GM19035 (cell line): ENCODE measurements around the gene TNS1.

Experiments used
- ATAC-seq: cut with Tn5 transposase; IDR thresholded peaks from one replicate; pipeline ENCODE4 v1.9.1; 2021; ENCODE audit not compliant: unreplicated experiment

The TNS1 gene

DNA sequence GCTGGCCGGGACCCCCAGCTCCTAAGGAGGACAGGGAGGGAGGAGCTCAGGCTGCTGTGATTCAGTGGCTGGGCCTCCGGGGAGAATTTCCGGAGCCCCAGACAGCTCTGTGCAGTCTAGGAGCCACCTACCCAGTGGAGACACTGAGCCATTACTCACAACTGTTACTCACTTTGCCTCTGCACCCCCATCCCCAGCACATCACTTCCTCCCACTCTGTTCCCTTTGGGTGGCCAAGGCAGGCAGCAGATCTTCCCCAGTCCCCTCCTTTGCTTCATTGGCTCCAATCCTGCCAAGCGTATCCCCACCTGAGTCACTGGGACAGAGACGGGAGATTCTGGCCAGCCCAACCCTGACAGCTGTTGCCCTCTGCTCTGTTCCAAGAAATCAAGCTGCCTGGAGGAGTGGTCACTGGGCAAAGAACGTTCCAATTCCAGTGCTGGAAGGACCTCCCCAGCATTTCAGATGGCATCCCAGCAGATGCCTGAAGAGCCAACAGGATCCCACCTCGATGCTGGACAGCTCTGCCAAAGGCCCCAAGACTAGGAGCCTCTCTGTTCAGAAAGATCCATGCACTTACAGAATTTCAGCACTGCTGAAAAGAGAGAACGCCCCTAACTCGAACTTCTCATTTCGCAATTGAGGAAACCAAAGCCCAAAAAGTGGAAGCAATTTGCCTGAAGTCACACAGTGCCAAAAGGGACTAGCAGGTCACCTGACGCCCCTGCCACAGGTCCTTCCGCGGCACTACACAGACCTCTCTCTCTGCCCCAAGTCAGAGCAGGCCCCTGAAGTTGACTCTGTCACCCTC, 68.3 kb downstream of the TNS1 start:
- ATAC-seq: no peak

DNA sequence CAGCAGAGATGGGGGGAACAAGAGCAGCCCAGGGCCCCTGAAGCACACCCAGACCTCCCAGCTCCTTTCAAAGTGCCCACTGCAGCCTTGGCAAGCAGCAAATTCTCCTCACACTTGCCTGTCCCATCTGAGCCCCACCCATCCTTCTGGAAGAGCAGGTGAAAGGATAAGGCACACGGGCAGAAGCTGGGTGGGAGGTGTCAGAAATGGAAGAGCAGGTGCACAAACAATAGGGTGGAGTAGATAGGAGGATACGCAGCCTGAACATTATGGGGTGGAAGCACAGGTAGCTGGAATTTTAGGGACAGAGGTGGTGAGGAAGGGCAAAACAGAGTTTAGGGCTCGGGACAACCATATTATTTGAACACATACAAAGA, 69.2 kb downstream of the TNS1 start:
- no peak for ATAC-seq

DNA sequence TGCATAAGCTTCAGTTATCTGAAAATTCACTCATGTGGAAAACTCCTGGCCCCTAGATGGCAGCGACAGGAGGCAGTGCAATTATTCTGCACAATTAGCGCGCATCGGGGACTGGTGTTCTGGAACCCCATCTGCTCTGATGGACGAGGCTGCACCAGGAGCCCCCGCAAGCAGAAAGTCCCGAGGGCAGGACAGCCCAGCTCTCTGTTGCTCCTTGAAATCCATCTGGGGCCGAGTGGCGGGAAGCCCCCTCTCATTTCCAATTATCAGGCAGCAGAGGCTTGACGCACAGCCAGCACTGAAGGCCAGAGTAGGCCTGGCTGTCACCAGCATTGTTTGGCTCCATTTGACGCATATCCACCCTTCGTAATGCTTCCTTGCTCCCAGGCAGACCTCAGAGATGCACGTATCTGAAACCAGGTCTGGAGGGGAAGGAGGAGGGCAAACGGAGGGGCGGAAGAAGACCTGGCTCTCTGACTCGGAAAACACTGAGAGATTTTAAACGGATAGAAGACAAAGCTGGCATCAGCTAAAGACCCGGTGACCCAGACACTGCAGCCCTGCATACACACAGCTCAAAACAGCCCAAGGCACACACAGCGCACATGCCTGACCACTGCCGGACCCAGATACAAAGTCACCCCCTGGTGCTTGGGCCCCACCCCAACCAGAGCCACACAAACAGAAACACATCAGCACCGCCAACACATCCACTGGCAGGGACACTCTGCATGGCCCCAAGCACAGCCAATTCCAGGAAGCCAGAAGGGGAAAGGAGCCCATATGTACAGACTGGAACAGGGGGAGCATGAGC, 69.8 kb downstream of the TNS1 start:
- ATAC-seq: no peak

DNA sequence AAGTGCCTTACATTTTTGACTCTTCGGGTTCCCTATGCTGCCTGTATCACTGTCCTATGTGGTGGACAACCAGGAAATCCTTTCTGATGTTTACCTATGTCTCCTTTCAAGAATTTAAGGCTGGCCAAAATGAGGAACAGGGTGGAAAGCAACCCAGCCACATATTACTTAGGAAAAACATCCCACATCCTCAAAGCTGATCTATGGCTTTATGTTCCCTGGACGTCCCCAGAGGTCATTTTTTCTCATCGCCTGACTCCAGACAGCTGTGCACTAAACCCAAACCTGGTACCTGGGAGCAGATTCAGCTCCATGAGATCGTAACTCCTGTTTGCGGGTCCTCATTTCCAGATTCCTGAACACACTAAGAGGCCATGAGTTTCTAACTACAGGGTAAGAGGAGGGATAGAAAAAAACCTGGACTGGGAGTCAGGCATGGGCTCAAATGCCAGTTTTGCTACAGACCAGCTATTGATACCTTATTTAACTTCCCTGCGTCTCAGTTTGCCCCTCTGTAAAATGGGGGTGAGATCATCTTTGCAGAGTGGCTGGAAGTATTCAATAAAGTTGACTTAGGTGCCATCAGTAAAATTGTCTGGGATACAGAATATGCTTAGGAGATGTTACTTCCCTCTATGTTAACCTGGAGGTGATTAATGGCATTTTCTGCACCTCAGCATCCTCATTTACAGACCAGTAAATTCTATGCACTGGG, 70.8 kb downstream of the TNS1 start:
- ATAC-seq: no peak

DNA sequence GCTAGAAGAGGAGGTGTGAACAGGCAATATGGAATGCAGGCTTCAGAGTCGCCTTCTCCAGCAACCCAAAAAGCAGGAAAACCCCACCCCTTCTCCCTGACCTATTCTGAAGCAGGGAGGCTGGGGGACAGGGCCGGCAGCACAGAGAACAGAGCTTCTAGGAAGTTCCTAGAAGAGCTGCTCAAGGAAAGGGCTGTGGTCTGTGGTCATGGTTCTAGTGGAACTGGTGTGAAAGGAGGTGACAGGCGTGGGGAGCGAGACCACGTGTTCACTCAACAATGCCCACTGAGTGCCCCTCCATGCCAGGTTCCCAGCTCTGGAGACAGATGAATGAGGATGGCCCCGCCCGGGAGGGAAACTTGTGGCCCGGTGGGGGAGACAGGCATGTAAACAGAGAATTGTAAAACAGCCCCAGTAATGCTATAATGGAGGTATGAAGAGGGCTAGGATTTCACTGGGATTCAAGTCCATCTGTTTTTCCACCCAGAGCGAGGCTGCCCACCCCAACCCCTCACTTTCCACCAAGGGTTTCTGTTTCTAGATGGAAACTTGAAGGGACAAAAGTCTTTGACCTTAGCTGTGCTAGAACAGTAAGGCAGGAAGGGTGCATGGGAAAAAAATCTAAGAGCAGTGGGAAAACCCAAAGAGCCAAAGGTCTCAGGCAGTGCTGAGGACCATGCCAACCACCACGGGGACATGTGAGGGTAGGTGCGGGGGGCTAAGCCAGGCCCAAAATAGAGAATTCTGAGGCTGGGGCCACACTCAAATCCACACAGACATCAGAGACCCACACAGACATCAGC, 71.8 kb downstream of the TNS1 start:
- no peak for ATAC-seq

DNA sequence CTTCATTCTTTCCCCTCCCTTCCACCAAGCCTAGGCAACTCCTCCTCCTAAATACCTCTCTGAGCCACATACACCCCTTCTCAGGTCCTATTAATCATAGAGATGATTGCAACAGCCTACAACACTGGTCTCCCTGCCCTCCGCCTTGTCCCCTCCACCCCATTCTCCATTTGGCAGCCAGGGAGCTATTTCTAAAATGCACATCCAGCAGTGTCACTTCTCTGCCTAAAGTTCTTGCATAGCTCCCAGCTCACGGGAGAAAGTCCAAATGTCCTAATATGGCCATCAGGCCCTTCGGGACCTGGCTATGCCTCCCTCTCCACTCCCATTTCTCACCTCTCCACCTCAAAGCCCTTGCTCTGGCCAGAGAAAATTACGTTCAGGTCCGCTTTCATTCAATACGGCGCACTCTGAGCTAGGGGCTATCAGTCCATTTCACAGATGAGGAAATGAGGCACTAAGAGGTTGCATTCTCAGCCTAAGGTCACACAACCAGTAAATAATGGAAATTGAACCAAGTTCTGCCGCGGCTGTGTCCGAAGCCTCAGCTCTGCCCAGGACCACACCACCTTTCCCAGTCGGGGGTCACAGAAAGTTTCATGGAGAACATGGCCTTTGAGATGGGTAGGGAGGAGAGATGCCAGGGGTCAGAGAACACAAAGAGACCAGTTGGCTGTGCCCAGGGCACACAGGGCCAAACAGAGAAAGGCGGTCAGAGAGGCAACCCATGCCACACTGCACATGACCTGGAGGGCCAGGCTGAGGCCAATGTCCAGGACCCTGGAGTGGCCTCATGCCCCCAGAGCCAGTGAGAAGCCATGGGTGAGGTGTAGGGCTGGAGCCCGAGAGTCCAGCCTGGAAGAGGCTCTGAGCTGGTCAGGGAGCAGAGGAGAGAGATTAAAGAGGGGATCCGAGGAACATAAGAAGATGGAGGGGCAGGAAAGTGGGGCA, 72.8 kb downstream of the TNS1 start:
- no peak for ATAC-seq

DNA sequence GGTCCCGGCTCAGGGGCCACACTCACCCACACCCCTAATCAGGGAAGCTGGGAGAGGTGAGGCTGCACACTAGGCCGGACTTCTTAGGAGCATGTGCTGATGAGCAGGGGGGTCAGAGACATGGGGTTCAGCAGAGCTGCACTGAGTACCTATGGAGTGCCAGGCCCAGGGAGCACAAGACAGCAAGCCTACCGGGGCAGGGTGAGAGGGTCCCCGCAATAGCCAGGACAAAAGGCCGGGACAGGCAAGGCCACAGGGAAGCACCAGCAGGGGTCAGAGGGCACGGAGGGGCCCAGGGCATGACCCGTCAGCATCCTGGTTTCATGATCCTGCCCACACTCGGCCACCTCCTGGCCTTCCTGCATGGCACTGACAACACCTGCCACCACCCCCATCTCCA, 73.5 kb downstream of the TNS1 start:
- no peak for ATAC-seq

DNA sequence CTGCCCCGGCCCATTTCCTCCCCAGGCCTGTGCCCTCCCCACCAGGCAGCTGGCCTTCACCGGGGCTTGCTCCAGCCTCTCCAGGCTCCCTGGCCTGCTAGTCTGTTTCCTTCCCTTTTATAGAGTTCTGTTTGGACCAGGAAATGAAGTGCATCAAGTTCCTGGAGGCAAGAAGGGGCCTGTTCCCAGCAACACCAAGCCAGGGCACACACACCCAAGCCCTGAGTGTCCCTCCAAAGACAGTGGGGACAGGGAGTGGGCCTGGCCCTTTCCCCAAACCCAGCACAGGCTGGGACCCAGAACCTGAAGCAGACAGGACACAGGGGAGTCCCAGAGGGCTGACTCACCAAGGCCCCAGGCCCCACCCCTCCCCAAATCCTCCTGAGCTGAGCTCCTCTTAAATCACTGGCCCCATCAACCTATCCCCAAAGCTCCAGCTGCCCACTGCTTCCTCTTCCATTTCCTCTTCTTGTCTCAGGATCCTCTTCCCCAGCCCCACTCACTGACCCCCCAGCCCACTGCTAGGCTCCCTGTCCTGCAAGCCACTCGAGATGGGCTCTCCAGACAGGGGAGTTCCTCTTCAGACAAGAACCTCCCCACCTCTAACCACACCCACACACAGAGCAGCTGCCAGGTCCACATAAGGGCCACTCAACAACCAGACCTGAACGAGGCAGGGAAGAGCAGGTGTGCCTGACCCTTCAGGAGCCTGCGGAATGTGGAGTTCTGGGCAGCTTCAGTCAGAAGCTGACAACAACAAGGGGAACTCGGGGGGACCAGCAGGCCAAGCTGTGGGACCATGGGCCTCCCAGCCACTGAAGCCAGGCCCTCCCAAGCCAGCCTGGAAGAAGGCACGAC, 74.2 kb downstream of the TNS1 start:
- no peak for ATAC-seq

DNA sequence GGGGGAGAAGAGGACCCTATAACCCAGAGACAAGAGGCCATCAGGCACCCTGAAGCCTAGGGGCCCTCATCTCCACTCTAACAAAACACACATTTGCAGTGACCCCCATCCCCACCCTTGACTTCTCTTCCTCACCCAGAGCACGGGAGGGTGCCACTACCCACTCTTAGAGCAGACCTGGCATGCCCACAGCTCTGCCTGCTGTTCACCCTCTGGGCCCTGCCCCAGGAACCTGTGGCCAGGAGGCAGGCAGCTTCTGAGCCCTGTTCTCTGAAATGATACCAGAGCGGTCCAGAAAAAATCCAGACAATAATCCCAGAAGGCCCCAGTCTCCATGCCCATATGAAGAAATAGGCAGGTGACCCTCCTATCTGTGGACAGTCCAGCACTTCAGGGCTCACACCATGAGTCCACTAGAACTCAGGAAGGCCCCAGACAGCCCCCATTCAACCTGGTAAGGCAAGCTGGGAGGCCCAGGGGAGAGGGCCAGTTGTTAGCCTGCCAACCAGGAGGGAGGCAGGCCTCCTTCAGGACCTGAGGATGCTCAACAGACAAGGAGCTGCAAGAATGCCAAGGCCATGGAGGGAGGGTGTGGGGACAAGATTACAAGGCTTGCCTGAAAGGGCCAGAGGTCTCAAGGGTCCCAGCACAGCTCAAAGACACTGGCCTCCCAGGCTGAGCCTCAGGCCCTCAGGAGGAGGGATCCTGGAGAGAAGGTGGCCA, 75.0 kb downstream of the TNS1 start:
- no peak for ATAC-seq

DNA sequence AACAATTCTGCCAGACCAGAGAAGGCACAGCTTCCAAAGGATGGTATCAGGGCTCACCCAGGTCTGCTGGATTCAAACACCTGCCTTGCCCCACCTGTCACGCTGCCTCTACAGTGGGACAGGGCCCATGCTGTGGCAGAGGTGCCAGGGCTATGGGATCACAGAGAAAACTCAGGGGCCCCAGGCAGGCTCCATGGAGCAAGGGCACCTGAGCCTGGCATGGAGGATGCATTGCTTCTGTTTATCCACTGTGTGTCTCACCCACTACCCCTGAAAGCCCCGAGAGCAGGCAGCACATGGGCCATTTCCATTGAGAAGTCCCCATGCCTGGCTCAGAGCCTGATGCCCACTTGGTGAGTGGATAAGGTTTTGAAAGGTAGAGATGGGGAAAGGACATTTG, 76.0 kb downstream of the TNS1 start:
- ATAC-seq: no peak

DNA sequence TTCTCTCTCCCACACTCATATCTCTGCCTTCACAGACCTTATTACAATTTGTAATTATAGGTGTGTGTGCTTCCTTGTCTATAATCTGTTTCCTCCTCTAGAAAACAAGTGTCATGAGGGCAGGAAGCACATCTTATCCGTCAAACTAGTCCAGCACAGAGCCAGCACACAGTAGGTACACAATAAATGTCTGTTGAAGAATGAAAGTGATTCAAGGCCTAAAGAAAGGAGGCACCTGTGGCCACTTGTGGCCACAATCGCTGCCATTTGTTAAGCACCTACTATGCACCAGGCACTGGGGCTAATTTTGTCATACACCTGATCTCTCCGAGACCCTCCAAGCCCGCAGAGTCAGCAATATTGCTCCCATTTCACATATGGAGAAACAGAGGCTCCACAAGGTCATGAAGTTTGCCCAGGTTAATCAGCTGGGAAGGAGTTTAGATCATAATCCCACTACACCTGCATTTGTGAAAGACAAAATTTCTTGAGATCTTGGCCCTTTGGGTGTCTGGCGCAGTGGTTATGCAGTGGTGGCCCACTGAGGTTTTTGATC, 78.4 kb downstream of the TNS1 start:
- no peak for ATAC-seq

DNA sequence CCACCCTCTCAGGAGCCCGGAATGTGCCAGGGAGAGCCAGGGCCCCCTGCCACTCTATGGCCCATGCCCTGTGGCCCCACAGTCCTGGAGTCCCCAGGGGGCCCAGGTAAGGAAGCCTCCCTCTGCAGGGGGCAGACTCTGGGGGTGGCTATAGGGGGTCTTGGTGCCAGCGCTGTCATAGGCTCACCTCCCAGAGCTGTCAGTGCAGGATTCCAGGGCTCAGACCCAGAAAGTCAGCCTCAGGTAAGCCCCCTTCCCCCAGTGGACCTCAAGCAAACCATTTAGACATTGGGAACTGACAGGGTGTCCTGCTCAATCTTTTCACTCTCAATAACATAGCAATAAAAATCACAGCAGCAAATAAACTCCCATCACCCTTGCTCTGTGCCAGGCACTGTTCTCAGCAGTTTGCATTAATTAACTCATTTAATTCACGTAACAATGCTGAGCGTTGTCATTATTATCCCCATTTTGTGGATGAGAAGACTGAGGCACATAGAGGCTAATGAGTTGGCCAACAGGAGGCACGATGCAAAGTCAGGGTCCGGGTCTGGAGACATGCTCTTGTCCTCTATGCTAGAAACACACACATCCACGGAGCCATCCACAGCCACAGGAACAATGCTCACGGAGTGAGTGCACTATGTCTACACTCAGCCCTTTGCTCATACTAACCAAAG, 79.6 kb downstream of the TNS1 start:
- no peak for ATAC-seq

DNA sequence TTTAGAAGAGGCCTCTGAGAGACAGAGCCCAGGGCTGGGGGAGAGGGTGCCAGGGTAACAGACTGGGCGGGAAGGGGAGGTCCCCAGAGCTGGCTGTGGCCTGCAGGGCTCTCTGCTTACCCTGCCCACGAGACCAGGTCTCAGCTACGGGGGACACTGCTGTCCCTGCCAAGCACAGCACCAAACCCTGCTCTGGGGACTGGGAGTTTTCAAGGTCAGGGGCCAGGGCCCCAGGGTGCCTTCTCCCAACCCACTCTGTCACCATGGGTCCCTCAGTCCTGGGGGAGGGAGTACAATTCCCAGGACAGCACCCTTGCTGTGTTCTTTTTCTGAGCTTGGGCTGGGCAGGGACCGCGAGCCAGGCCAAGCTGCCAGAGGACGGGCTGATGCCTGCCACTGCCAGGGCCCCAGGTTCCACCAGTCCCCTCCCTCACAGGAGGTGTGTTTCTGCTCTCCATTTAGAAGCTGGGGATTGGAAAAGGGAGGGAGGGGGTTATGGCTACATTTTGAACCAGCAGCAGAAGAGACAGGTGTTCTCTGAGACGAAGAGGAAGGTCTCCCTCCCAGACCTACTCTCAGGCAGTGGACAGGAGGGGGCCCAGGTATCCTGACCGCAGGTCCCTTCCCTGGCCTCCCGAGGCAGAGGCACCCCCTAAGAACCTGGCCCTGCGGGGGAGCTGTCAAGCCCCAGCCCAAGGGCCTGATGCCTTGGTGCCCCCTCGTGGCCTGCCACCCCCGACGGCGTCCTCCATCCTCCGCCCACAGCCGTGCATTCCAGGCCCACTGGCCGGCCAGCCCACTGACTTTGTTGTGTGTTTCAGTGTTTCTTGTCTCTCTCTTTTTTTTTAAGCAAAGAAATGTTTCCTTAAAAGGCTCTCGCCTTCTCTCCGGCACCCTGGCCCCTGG, 80.4 kb downstream of the TNS1 start:
- no peak for ATAC-seq

DNA sequence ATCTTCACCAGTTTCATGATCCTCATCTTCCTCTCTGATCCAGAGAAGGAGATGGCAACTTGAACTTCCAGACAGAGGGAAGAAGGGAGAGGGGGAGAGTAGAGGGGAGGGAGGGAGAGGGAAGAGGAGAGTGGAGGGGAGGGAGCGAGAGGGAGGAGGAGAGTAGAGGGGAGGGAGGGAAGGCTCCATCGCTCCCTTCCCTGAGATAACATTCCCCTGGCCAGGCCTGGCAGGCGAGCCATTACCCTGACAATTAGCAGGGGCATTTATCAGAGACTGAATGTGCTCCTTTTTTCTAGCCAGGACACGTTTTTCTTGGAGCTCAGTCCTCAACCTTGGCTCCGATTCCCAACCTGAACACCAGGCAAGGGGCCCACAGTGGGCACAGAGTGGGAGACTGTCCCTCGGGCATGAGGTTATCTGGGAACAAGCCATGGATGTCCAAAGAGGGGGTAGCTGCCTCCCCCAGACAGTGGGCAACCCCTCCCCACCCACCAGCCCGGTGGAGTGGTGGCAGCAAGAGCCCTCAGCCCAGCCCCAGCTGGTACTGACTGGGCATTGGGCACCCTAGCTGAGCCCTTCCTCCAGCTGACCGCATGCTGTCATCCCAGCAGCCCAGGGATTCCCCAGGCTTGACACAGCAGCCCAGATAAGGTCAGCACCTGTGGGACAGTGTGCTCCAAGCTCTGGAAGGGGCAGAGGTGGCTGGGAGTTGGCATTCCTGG, 81.8 kb downstream of the TNS1 start:
- no peak for ATAC-seq

DNA sequence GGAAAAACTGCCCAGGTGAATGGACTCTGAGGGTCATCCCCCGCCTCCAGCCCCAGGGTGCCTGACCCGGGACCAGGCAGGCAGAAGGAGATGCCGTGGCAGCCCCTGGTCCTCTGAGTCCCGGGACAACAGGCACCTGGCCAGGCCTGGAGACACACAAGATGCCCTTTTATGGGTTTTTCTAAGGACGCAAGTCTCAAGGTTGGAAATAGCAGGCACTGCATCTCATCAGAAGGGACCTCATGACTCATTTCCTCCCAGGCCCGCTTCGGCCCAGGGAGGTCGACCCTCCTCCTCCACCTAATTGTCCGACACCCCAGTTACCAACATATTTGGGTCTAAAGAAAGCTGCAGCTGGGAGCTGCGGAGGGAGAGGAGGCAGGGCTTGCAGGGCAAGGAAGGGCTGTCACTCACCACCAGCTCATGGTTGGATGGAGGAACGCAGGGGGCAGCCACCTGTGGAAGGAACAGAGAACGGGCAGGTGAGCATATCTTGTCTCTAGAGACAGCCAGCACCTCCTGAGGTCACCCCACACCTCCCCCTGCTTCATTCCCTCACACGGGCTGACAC, 82.9 kb downstream of the TNS1 start:
- no peak for ATAC-seq
